Keratinocyte (primary cell): ENCODE data around the gene ABHD17B. TPM values are rescaled to one million over a fixed set of nuclear protein-coding genes. Genes with fewer than 3 reads are reported as not detected.

Experiments
- DNase-seq: peaks from one replicate; pipeline ENCODE4 v3.0.0-alpha.2; 2011; ENCODE audit warnings: low read depth, missing footprints, low spot score
- FAIRE-seq: peaks from 2 replicates; lab custom pipeline; 2011; peaks lifted over from hg19 to GRCh38; lab: Jason Lieb, UNC
- H2AFZ ChIP-seq: 2 replicates; pipeline ENCODE4 v1.6.0; 2012; ENCODE audit warnings: low read length, control low read depth, inconsistent platforms; ENCODE audit not compliant: control insufficient read depth
- H3K27ac ChIP-seq: 2 replicates; pipeline ENCODE4 v1.5.1; 2011; ENCODE audit warnings: low read length; ENCODE audit not compliant: control insufficient read depth, insufficient read depth
- H3K27me3 ChIP-seq: 3 replicates; pipeline ENCODE4 v1.6.0; 2011; ENCODE audit warnings: low read length; ENCODE audit not compliant: control insufficient read depth, insufficient read depth; ENCODE audit errors: extremely low read depth
- H3K36me3 ChIP-seq, 2 experiments: 2 replicates in 1 of 2; 3 replicates in 1 of 2; pipeline ENCODE4 v1.5.1; 2011; ENCODE audit warnings: low read length in 2 of 2, mild to moderate bottlenecking in 1 of 2; ENCODE audit not compliant: control insufficient read depth in 2 of 2, insufficient read depth in 2 of 2; ENCODE audit errors: extremely low read depth in 1 of 2
- H3K4me1 ChIP-seq: 3 replicates; pipeline ENCODE4 v1.5.1; 2011; ENCODE audit warnings: low read length; ENCODE audit not compliant: control insufficient read depth, insufficient read depth; ENCODE audit errors: extremely low read depth
- H3K4me2 ChIP-seq: 3 replicates; pipeline ENCODE4 v1.6.0; 2011; ENCODE audit warnings: low read depth, low read length; ENCODE audit not compliant: control insufficient read depth, insufficient read depth; ENCODE audit errors: extremely low read depth
- H3K4me3 ChIP-seq, 3 experiments: fragments of 200-600 bp in 1 of 3; sonication (generic) in 1 of 3; 2 replicates in 2 of 3; 3 replicates in 1 of 3; pipeline ENCODE4 v1.5.1; 2011 to 2016; ENCODE audit warnings: low read length in 3 of 3, mild to moderate bottlenecking in 3 of 3, control low read depth in 2 of 3, inconsistent platforms in 1 of 3, low read depth in 1 of 3, mixed read lengths in 1 of 3, mixed run types in 1 of 3, moderate library complexity in 1 of 3; ENCODE audit not compliant: control insufficient read depth in 2 of 3, insufficient read depth in 2 of 3; ENCODE audit errors: extremely low read depth in 1 of 3
- H3K79me2 ChIP-seq: 2 replicates; pipeline ENCODE4 v1.6.0; 2012; ENCODE audit warnings: low read length; ENCODE audit not compliant: control insufficient read depth, insufficient read depth
- H3K9ac ChIP-seq: 3 replicates; pipeline ENCODE4 v1.6.0; 2011; ENCODE audit warnings: low read length; ENCODE audit not compliant: control insufficient read depth, insufficient read depth; ENCODE audit errors: extremely low read depth
- H3K9me1 ChIP-seq: 3 replicates; pipeline ENCODE4 v1.6.0; 2011; ENCODE audit warnings: low read length; ENCODE audit not compliant: control insufficient read depth, insufficient read depth; ENCODE audit errors: extremely low read depth
- H3K9me3 ChIP-seq: 2 replicates; pipeline ENCODE4 v1.5.1; 2012; ENCODE audit warnings: low read depth, low read length; ENCODE audit not compliant: control insufficient read depth
- H4K20me1 ChIP-seq: 3 replicates; pipeline ENCODE4 v1.6.0; 2011; ENCODE audit warnings: low read length; ENCODE audit not compliant: control insufficient read depth, insufficient read depth; ENCODE audit errors: extremely low read depth
- EZH2 ChIP-seq: IDR thresholded peaks from one replicate; pipeline ENCODE4 v1.6.1; 2012; ENCODE audit warnings: inconsistent platforms, mild to moderate bottlenecking, low read length, moderate library complexity
- dilution Hi-C: fragments of 300-500 bp; cut with MboI; formaldehyde crosslinking; loops from one replicate; pipeline ENCODE4 v1.7.0; 2020; ENCODE audit warnings: low sequenced_read_pairs; ENCODE audit not compliant: extremely low pct_ligation_motif_present
- polyA plus RNA-seq, 5 experiments: library from polyadenylated mRNA; depleted of rRNA in 3 of 5; stranded (reverse) in 3 of 5; stranded (forward) in 1 of 5; unstranded in 1 of 5; fragments of >200 nt; gene quantifications; 1 replicate in 1 of 5; 2 replicates in 3 of 5; 3 replicates in 1 of 5; pipeline versions ENCODE4 v1.2.1 to v1.2.3, GENCODE V29; 2011 to 2012; ENCODE audit warnings: missing spikeins in 2 of 5, low read depth in 1 of 5, low replicate concordance in 1 of 5
- TF ChIP-seq, protein P1 (sequence below), 3 experiments: IDR thresholded peaks in 1 of 3; conservative IDR thresholded peaks in 1 of 3; optimal IDR thresholded peaks in 1 of 3; 2 replicates in 2 of 3; 3 replicates in 1 of 3; pipeline versions ENCODE3 to v1.5.1; 2011; ENCODE audit warnings: low read length in 3 of 3, mild to moderate bottlenecking in 3 of 3, moderate library complexity in 2 of 3, control low read depth in 1 of 3, inconsistent platforms in 1 of 3; ENCODE audit not compliant: insufficient read depth in 2 of 3; ENCODE audit errors: extremely low read depth in 1 of 3

ABHD17B gene
- polyA plus RNA-seq, 1 donor (not counting 4 experiments of a cell fraction or from before 2014, with no cell fraction given): 16.3 TPM

DNA sequence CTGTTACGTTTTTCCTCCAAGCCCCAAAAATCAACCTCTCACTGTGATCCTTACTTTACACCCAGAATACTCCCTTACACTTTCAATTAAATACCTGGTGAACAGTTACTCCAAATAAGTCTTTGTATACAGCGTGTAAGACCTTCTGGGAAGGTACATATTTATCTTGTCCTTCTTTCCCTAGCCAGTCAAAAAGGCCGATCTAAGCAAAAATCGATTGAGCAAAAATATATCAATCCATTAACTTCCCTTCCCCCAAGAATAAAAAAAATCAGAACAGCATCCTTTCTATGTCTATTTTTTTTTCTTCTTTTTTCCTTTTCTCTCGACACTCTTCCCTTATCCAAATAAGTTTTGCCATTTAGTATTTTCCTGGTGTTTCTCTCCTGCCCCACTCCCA is 71.3 kb downstream of the ABHD17B start:
- no peaks in the 10 kb centered on the region for H3K9me3 ChIP-seq
- no peaks in the 10 kb centered on the region for H3K27me3 ChIP-seq
- H3K79me2 ChIP-seq: no peaks in the 10 kb centered on the region
- FAIRE-seq: no peak
- no peaks in the 10 kb centered on the region for H3K4me1 ChIP-seq
- no peak overlapping the region for H3K4me2 ChIP-seq
- dilution Hi-C loops: no loop called here
- no peak overlapping the region for H2AFZ ChIP-seq
- H4K20me1 ChIP-seq: no peaks in the 10 kb centered on the region
- TF ChIP-seq, protein P1, sequence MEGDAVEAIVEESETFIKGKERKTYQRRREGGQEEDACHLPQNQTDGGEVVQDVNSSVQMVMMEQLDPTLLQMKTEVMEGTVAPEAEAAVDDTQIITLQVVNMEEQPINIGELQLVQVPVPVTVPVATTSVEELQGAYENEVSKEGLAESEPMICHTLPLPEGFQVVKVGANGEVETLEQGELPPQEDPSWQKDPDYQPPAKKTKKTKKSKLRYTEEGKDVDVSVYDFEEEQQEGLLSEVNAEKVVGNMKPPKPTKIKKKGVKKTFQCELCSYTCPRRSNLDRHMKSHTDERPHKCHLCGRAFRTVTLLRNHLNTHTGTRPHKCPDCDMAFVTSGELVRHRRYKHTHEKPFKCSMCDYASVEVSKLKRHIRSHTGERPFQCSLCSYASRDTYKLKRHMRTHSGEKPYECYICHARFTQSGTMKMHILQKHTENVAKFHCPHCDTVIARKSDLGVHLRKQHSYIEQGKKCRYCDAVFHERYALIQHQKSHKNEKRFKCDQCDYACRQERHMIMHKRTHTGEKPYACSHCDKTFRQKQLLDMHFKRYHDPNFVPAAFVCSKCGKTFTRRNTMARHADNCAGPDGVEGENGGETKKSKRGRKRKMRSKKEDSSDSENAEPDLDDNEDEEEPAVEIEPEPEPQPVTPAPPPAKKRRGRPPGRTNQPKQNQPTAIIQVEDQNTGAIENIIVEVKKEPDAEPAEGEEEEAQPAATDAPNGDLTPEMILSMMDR (optimal IDR thresholded peaks at IDR 0.05 in 1 of 3, IDR thresholded peaks at IDR 0.05 in 1 of 3, conservative IDR thresholded peaks at IDR 0.05 in 1 of 3; ENCODE audit: extremely low read depth in 1 of 3, insufficient read depth in 2 of 3, low read length in 3 of 3): no peak
- TF ChIP-seq EZH2: no peak
- no peaks in the 10 kb centered on the region for H3K9me1 ChIP-seq
- H3K9ac ChIP-seq: no peak overlapping the region
- H3K27ac ChIP-seq: no peak overlapping the region
- no peaks in the 10 kb centered on the region for H3K36me3 ChIP-seq
- DNase-seq: no peak
- no peak overlapping the region for H3K4me3 ChIP-seq

DNA sequence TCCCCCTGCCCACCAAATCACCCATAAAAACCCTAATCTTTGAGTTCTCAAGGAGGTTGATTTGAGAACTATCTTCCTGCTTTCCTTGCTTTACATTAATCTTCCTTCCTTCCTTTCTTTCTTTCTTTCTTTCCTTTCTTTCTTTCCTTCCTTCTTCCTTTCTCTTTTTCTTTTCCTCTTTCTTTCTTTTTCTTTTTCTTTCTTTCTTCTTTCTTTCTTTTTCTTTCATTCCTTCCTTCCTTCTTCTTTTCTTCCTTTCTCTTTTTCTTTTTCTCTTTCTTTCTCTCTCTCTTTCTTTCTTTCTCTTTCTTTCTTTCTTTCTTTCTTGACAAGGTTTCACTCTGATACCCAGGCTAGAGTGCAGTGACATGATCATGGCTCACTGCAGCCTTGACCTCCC is 75.4 kb downstream of the ABHD17B start:
- no peaks in the 10 kb centered on the region for H3K4me1 ChIP-seq
- FAIRE-seq: no peak
- H3K9ac ChIP-seq: no peak overlapping the region
- dilution Hi-C loops: no loop called here
- no peaks in the 10 kb centered on the region for H4K20me1 ChIP-seq
- H3K4me3 ChIP-seq: no peak overlapping the region
- no peaks in the 10 kb centered on the region for H3K9me1 ChIP-seq
- H3K4me2 ChIP-seq: no peak overlapping the region
- H3K27ac ChIP-seq: no peak overlapping the region
- TF ChIP-seq, protein P1 (optimal IDR thresholded peaks at IDR 0.05 in 1 of 3, IDR thresholded peaks at IDR 0.05 in 1 of 3, conservative IDR thresholded peaks at IDR 0.05 in 1 of 3; ENCODE audit: extremely low read depth in 1 of 3, insufficient read depth in 2 of 3, low read length in 3 of 3): no peak
- TF ChIP-seq EZH2: no peak
- H3K36me3 ChIP-seq: no peaks in the 10 kb centered on the region
- no peaks in the 10 kb centered on the region for H3K27me3 ChIP-seq
- no peaks in the 10 kb centered on the region for H3K9me3 ChIP-seq
- H2AFZ ChIP-seq: no peak overlapping the region
- no peak for DNase-seq
- H3K79me2 ChIP-seq: no peaks in the 10 kb centered on the region
